Fibroblast of peridontal ligament (primary cell): ENCODE data around the gene PZP.
"Not testable (repeated sequence)": the region's sequence is repeated elsewhere in the genome, so short reads cannot be mapped to it uniquely, and the experiment has no call there.

Source experiments
- DNase-seq: peaks from one replicate; pipeline ENCODE4 v3.0.0-alpha.2; 2010; ENCODE audit errors: extremely low read depth

PZP gene

DNA sequence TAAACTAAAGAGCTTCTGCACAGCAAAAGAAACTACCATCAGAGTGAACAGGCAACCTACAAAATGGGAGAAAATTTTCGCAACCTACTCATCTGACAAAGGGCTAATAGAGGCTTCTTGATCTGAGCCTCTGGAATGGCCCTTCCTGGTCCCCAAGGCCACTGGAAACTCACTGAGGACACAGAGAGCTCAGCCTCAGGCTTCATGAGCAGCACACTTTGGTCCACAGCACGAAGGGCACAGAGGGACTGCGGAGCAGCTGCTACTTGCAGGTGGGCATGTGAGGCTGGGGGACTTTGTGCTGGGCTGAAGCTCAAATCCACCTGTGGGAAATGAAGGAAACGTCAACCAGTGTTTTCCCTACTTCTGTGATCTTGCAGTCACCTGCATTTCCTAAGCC is 27.4 kb downstream of the PZP start:
- no peak for DNase-seq

DNA sequence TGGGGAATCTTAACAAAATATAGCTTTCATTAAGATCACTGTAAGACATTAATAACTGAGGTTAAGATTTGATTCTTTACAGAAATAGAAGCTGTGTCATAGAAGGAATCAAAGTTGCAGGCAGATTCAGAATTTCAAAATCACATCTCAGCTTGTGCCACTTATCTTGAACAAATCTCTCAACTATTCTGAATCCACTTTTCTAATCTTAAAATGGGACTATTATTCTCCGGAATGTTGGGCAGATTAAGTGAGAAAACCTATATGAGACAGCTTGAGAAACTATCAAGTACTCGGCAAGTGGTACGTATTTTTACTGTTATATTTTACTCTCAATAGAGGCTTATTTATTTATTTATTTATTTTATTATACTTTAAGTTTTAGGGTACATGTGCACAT is 28.4 kb downstream of the PZP start:
- DNase-seq = no peak

DNA sequence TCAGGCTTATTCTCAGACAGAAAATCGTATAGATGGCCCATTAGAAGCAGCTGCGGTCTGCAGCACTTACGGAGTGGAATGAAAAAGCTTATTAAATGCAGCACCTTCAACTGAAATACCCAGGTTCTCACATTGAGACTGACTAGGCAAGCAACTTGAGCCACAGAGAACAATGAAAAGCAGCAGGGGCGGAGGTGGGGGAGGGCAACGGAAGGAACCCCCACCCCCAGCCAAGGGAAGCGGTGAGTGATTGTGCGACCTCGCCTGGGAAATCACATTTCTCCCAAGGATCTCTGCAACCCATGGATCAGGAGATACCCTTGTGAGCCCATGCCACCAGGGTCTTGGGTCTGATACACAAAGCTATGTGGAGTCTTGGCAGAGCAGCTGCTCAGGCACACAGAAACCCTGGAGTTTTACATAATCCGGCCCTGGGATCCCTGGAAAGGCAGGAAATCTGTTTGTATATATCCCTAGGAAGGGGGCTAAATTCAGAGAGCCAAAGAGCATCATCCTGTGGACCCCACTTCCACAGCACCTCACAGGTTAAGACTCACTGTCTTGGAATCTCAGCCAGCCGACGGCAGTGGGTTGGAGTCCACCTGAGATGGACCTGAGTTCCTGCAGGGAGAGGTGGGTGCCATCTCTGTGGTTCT is 38.1 kb downstream of the PZP start:
- DNase-seq = no peak

DNA sequence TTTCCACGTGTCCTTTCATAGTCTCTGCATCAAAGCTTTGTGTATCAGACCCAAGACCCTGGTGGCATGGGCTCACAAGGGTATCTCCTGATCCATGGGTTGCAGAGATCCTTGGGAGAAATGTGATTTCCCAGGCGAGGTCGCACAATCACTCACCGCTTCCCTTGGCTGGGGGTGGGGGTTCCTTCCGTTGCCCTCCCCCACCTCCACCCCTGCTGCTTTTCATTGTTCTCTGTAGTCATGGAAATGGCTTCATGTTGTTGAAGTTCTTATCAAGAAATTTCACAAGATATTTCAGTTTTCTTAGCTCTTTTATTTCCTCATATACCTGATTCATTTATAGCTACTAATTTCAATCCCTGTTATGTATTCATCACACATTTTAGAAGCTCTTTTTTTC is 40.9 kb downstream of the PZP start:
- DNase-seq = not testable (repeated sequence)

DNA sequence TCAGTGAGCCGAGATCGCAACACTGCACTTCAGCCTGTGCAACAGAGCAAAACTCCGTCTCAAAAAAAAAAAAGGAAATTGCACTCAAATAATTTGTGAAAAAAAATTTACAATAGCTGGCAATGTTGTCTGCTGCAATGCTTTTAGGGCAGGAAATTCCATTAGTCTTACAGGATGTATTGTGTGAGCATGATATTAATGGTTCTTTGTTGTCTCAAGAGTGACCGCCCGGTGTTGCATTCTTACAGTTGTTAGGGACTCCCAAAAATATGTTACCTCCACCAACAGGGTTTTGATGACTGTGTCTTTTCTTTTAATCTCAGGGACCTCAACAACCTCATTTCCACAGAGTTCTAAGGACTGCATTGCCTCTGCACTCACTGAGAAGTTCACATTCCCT is 44.8 kb downstream of the PZP start:
- no peak for DNase-seq

DNA sequence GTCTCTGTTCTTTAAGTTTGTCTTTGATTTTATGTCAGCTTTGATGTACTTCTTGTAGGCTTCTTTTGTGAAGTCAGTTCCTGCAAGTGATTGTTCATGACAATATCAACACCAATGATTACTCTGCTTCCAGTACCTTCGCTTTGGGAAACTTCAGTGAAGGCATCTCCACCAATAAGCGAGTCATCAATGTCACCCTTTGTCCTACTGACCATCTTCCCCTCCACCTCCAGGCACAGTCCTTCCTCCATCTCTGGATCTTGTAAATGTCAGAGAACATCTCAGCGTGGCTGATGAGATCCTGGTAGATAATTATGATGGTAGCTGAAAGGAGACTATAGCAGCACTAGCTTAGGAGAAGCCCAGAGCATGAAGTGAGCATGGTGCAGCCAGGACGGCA is 52.1 kb downstream of the PZP start:
- no peak for DNase-seq

DNA sequence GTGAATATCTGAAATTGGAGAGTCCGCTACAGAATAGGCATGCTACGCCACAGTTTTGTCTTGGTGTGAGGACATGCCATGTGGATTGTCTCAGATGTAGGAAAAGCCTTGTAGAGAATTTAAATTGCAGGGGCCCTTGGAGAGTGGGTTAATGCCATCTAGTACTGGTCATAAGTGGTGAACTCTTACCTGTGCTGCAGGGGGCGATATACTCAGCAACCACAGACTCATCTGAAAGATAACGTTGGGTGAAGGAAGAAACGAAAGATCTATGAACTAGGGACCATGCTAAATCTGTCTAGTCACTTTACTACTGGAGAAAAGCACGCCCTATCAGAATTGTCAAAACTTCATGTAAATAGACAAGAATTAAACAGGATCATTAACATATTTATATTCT is 58.8 kb downstream of the PZP start:
- DNase-seq = no peak

DNA sequence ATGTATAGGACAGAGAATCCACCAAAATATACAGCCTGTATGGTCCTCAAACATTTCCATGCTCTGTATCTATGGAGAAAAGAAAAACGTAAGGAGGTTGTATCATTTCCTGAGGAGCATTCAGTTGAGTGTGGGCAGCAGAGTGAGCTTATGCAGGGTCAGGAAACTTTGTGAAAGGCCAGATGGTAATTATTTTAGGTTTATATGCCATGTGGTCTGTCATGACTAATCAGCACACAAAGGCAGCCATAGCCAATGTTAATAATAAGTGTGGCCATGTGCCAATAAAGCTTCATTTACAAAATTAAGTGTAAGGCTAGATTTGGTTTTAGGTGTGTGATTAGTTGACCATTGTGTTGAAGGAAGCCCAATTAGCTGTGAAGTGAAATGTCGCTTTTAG is 59.3 kb downstream of the PZP start:
- DNase-seq = no peak

DNA sequence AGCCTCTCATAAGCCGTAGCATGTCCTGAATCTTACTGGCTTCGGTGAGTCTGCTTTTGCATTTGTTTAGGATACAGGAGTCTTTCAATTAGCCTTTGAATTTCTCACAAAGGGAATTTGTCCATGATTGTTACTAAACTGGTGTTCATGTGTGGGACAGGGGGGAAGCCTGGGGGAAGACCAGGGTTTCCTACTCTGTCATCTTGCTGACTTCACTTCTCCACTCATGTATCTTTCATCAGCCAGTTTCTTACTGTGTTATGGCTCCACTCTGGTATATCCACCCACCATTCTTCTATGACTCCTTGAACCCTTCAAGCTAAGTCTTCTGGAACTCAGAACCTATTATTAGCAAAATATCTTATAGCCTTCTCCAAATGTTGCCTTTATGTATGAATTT is 60.7 kb downstream of the PZP start:
- DNase-seq = no peak

DNA sequence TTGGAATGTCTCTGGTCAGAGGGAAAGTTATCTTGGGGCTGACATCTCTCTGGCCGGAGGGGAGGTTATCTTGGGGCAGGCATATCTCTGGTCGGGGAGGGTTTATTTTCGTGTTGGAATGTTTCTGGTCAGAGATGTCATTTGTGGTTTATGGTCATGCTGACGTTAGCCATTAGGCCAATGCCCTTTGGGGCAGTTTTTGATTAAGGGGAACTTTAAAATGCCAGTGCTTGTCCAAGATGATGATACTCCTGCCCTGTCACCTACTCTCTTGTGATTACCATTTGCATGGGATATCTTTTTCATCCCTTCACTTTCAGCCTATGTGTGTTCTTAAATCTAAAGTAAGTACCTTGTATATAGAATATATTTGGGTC is 63.5 kb downstream of the PZP start:
- no peak for DNase-seq

DNA sequence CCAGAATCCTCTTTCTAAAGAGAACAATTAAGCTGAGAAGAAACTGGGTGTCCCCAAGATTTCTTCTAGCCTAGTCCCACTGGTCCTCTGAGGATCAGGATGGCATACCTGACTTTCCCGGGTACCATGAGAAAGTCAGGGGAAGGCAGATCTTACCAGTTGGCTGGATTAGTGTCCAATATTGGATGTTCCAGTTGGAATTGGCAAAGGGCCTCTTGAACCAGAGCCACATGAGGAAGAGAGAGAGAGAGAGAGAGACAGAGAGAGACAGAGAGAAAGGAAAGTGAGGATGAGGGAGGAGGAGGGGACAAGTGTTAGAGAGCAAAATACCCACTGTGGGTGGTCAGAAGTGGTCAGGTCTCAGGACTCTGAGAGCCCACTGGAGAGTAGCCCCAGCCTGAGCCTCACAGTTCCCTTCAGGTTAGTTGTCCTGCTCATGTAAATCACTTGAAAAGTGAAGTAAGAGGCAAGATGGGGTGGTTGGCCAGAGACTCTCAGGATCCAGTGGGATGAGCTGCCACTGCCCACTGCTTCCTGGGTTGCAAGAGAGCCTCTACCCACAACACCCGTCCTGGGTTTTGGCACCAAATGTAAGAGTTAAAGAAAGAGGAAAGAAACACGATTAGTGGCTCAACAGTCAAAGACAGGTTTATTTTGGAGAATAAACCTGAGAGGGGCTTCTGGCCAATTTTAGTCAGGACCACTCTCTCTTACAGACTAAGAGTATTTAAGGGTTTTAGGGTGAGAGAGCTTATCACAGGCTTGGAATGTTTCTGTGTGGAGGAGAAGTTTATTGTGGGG is 64.1 kb downstream of the PZP start:
- DNase-seq = no peak

DNA sequence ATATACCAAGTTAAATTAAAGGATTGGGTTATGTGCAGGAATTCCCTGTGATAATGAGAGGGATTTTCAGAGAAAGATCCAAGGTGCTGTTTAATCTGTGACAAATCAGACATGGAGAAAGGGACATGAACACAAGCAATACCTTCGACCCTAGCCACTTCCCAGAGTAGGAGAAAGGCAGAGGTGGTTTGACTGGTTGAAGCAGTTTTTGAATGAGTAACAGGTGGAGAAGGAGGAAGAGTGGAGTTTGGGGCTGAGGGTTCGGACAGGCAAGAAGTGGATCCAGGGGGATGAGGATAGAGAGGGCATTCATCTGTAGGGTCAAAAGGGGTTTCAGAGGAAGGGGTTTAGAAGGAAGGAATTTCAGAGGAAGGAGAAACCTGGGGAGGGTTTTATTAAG is 65.1 kb downstream of the PZP start:
- DNase-seq = no peak

DNA sequence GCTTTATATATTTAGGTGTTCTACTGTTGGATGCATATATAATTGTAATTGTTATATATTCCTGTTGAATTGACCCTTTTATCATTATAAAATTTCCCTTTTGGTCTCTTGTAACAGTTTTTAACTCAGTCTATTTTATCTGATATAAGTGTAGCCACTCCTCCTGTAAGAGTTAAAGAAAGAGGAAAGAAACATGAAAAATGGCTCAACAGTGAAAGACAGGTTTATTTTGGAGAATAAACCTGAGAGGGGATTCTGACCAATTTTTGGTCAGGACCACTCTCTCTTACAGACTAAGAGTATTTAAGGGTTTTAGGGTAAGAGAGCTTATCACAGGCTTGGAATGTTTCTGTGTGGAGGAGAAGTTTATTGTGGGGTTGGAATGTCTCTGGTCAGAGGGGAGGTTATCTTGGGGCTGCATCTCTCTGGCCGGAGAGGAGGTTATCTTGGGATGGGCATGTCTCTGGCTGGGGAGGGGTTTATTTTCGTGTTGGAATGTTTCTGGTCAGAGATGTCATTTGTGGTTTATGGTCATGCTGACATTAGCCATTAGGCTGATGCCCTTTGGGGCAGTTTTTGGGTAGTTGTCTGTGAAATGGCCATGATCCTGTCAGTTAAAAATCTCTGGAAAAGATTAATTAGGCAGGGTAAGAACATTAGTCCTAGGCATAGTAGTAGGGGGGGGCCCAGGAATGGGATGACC is 68.5 kb downstream of the PZP start:
- not testable (repeated sequence) for DNase-seq

DNA sequence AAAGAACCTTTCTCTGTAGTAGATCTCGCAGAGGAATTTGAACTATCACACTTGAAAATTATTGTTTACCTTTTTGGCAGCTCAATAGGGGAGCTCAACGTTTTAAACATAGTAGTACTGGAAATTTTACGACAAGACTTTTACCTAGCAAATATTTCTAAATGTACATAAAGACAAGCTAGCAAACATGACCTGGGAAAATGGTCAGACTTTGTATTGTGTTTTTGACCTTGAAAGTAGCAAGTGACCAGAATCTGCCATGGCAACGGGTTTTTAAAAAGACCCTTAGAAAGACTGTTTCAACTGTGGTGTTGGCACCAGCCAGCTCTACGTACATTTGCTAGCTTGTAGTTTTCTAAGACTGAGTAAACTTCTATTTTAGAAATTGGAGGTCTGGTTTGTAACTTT is 72.3 kb downstream of the PZP start:
- no peak for DNase-seq

DNA sequence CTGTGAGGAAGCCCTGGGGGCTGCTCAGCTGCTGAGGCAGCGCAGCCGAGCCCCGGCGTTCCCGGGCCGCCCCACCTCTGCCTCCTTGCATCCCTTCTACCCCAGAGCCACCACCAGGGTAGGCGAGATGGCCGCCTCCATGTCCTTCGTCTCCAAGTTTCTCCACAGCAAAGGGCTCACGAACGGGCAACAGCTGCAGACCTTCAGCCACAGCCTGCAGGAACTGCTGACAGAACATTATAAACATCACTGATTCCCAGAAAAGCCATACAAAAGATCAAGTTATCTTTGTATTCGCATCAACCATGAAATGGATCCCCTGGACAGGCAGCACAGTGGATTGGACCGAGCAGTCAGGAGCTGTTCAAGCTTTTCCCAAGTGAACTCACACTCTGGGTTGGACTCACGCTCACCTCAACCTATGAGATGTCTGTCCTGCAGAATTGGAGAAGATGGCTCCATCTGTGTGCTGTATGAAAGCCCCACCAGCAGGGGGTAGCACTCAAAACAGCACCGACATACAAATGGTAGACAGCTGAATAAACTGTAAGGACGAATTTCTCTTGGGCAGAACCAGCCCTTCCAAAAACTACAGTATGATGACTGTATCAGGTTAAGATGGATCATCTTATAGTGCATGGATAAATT is 73.1 kb downstream of the PZP start:
- DNase-seq = no peak

DNA sequence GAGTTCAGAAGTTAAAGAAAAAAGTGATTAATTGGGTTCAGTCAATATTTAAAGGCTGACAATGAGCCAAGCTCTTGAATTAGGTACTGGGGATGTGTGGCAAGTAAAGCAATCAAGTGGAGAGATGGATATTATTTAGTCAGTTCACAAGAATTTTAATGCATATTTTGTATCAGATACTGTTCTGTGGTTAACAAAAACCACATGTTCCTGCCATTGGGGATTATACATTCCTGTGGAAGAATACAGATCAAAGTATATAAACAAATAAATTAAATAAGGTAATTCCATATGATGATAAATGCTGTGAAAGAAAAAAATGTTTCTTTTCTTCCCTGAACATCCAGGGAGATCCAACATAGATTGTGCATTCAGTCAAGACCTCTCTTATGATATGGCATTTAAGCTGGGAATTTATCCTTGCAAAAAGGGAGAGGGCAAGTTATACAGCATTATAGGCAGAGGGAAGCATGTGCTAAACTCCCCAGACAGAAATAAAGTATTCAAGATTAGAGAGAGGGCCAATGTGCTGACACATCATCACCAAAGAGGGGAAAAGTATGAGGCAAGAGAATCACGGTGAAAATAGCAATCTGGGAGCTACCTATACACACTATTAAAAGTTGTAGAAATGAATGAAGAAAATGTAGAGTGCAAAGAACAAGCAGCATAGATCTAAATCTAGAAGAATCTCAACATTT is 74.8 kb downstream of the PZP start:
- no peak for DNase-seq

DNA sequence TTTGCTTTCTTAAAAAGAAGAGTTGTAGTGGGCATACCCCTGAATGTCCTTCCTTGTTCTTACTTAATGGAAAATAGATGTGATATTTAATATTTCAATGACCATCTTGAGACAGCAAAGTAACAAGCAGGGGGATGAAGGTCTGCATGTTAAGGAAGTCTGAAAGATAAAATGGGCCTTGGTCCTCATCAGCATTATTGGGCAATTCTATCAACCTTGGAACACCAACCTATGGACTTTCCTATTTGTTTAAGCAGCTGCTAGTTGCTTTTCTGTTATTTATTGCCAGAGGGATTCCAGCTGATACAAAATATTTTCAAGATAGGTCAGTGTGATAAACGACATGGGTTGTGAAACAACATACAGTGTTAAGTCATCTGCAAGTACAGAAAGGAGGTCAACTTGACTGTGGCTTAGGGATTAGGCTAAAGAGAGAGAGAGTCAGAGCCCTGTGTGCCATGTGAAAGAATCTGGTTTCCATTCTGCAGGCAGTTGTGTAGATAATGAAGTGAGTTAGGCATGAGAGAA is 76.1 kb downstream of the PZP start:
- DNase-seq = no peak

DNA sequence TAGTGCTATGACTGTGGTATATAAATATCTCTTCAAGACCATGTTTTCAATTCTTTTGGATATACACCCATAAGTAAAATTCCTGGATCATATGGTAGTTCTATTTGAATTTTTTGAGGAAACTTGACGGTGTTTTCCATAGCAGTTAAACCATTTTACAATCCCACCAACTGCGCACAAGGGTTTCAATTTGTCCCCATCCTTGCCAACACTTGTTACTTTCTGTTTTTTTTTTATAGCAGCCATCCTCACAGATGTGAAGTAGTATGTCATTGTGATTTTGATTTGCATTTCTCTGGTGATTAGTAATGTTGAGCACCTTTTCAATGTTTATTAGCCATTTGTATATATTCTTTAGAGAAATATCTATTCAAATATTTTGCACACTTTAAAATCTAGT is 78.0 kb downstream of the PZP start:
- no peak for DNase-seq

DNA sequence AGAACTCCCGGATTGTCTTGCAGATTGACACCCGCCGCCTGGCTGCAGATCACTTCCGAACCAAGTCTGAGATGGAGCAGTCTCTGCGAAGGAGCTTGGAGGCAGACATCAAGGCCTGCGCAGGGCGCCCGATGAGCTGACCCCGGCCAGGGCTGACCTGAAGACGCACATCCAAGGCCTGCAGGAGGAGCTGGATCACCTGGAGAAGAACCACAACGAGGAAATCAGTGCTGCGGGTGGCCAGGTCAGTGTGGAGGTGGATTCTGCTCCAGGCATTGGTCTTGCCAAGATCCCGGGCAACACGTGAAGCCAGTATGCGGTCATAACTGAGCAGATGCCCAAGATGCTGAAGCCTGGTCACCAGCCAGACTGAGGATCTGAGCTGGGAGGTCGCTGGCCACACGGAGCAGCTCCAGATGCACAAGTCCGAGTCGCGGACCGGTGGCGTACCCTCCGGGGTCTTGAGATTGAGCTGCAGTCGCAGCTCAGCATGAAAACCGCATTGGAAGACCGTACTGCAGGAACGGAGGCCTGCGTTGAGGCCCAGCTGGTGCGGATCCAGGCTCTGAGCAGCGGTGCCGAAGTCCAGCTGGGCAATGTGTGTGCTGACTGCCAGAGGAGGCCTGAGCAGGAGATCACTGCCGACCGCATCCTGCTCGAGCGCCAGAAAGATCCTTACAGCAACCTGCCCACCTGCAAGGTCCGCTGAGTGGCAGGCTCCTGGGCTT is 80.1 kb downstream of the PZP start:
- DNase-seq = no peak

DNA sequence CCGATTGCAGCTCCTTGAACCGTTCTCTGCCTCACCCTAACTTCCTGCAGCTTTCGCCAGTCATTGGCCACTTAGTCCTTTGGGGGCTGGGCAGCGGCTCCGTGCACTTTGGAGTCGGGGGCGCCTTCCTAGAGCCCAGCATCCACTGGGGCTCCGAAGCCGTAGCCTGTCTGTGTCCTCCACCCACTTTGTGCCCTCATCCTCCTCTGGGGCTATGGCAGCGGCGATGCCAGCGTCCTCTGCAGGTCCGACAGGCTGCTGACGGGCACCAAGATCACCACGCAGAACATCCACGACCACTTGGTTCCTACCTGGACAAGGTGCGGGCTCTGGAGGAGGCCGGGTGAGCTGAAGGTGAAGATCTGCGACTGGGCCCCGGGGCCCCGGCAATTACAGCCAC is 80.7 kb downstream of the PZP start:
- DNase-seq = no peak
